Measurements from ENCODE around the gene TAF6L. TPM values are rescaled to one million over a fixed set of nuclear protein-coding genes. Genes with fewer than 3 reads are reported as not detected.

Gene TAF6L
- total RNA-seq, 1 donor from 2014 or later, result 18.8 TPM

DNA sequence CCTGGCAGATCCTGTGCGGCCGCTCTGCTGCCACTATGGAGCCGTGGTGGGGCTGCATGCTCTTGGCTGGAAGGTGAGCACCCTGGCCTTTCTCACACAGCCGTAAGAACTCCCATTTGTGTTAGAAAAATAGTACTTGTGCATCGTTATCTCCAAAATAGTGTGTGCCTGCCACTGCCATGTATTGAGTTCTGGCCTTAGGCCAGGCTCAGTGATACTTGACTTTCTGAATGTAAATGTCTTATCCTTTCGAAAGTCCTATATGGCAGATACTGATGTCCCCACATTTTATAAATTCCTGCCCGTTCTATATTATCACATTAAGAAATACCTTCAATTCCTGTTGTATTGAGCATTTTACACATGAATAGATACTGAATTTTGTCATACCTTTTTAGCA, 11.6 kb downstream of the TAF6L start:
- Mint-ChIP-seq H3K27me3 (ENCODE audit: low read depth) (no peaks in the 10 kb centered on the region), H3K4me3 (ENCODE audit: unreplicated experiment) (no peak overlapping the region), H3K4me1 (ENCODE audit: low read depth) (peaks cover 12% of the 10 kb centered on the region), H3K36me3 (ENCODE audit: low read depth) (peaks cover 14% of the 10 kb centered on the region), H3K27ac (ENCODE audit: unreplicated experiment) (no peak overlapping the region), H3K9me3 (ENCODE audit: low read depth) (no peaks in the 10 kb centered on the region)
- TF ChIP-seq, protein P1, sequence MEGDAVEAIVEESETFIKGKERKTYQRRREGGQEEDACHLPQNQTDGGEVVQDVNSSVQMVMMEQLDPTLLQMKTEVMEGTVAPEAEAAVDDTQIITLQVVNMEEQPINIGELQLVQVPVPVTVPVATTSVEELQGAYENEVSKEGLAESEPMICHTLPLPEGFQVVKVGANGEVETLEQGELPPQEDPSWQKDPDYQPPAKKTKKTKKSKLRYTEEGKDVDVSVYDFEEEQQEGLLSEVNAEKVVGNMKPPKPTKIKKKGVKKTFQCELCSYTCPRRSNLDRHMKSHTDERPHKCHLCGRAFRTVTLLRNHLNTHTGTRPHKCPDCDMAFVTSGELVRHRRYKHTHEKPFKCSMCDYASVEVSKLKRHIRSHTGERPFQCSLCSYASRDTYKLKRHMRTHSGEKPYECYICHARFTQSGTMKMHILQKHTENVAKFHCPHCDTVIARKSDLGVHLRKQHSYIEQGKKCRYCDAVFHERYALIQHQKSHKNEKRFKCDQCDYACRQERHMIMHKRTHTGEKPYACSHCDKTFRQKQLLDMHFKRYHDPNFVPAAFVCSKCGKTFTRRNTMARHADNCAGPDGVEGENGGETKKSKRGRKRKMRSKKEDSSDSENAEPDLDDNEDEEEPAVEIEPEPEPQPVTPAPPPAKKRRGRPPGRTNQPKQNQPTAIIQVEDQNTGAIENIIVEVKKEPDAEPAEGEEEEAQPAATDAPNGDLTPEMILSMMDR (IDR thresholded peaks at IDR 0.05), result no peak
- no peak for DNase-seq (ENCODE audit: low spot score)

DNA sequence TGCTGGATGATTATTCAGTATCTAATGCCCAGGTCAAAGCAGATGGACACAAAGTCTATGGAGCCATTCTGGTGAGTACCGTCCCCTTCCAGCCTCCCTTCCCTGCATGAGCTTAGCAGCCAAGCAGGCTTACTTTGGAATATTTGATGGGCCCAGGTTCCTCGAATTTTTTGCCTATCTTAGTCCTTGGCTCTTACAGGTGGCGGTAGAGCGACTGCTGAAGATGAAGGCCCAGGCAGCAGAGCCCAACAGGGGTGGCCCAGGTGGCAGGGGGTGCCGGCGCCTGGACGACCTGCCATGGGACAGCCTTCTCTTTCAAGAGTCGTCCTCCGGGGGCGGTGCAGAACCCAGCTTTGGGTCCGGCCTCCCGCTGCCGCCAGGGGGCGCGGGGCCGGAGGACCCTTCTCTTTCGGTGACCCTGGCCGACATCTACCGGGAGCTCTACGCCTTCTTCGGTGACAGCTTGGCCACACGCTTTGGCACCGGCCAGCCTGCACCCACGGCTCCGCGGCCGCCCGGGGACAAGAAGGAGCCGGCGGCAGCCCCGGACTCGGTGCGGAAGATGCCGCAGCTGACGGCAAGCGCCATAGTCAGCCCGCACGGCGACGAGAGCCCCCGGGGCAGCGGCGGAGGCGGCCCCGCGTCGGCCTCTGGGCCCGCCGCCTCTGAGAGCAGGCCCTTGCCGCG, 15.3 kb downstream of the TAF6L start:
- Mint-ChIP-seq H3K27me3 (ENCODE audit: low read depth) (no peaks in the 10 kb centered on the region), H3K27ac (ENCODE audit: unreplicated experiment) (peak overlapping the region; percentile 83), H3K36me3 (ENCODE audit: low read depth) (peaks cover 9% of the 10 kb centered on the region), H3K9me3 (ENCODE audit: low read depth) (no peaks in the 10 kb centered on the region), H3K4me1 (ENCODE audit: low read depth) (peaks cover 44% of the 10 kb centered on the region), H3K4me3 (ENCODE audit: unreplicated experiment) (peak overlapping the region; percentile 76)
- TF ChIP-seq, protein P1 (IDR thresholded peaks at IDR 0.05), result peak; percentile 85
- no peak for DNase-seq (ENCODE audit: low spot score)

DNA sequence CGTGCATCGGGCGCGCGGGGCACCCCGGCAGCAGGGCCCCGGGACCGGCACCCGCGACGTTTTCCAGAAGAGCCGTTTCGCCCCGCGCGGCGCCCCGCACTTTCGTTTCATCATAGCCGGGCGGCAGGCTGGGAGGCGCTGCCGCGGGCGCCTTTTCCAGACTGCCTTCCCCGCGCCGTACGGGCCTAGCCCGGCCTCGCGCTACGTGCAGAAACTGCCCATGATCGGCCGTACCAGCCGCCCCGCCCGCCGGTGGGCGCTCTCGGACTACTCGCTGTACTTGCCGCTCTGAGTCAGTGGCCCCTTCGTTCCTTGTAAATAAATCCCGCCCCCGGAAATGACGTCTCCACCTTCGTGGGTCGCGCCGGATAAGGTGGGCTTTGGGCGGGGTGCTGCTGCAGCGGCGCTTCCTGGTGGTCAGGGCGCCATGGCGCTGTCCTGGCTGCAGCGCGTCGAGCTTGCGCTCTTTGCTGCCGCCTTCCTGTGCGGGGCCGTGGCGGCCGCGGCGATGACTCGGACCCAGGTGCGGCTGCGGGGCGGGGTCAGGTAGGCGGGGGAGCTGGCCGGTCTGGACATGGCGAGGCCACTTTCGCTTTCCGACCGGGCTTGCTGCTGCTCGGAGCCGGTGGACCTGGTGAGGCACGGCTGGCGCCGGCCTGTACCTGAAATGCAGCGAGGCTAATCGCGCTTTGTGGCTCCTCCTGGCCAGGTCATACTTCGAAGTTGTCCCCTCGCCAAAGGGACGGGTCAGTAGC, 16.0 kb downstream of the TAF6L start, which contains the start of gene TMEM179B:
Gene TMEM179B, plus strand, starts transcription at position 398 of the 755 bp plus-strand sequence. Its CDS starts 30 bp downstream, at position 428.
- DNase-seq (ENCODE audit: low spot score), result peak; percentile 98
- TF ChIP-seq, protein P1 (IDR thresholded peaks at IDR 0.05), result peak; percentile 66
- H3K4me3 Mint-ChIP-seq (ENCODE audit: unreplicated experiment), result peak within 1 kb of the TSS; percentile 81
- peaks cover 10% of the 10 kb centered on the region for H3K36me3 Mint-ChIP-seq (ENCODE audit: low read depth)
- no peaks in the 10 kb centered on the region for H3K27me3 Mint-ChIP-seq (ENCODE audit: low read depth)
- peaks cover 47% of the 10 kb centered on the region for H3K4me1 Mint-ChIP-seq (ENCODE audit: low read depth)
- H3K9me3 Mint-ChIP-seq (ENCODE audit: low read depth), result no peaks in the 10 kb centered on the region
- peak within 1 kb of the TSS; percentile 96 for H3K27ac Mint-ChIP-seq (ENCODE audit: unreplicated experiment)

DNA sequence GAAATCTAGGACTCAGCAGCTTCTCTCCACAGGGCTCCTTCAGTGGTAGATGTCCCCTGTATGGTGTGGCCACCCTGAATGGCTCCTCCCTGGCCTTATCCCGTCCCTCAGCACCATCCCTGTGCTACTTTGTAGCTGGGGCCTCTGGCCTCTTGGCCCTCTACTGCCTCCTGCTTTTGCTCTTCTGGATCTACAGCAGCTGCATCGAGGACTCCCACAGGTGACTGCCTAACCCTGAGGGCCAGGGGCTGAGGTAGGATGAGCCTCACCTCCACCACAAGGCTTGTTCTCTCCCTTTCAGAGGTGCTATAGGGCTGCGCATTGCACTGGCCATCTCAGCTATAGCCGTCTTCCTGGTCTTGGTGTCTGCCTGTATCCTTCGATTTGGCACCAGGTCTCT, 17.8 kb downstream of the TAF6L start:
- peaks cover 54% of the 10 kb centered on the region for H3K4me1 Mint-ChIP-seq (ENCODE audit: low read depth)
- DNase-seq (ENCODE audit: low spot score), result no peak
- TF ChIP-seq, protein P1 (IDR thresholded peaks at IDR 0.05), result no peak
- H3K27me3 Mint-ChIP-seq (ENCODE audit: low read depth), result no peaks in the 10 kb centered on the region
- H3K27ac Mint-ChIP-seq (ENCODE audit: unreplicated experiment), result peak overlapping the region; percentile 76
- no peaks in the 10 kb centered on the region for H3K9me3 Mint-ChIP-seq (ENCODE audit: low read depth)
- H3K36me3 Mint-ChIP-seq (ENCODE audit: low read depth), result peaks cover 6% of the 10 kb centered on the region
- H3K4me3 Mint-ChIP-seq (ENCODE audit: unreplicated experiment), result peak overlapping the region; percentile 81

DNA sequence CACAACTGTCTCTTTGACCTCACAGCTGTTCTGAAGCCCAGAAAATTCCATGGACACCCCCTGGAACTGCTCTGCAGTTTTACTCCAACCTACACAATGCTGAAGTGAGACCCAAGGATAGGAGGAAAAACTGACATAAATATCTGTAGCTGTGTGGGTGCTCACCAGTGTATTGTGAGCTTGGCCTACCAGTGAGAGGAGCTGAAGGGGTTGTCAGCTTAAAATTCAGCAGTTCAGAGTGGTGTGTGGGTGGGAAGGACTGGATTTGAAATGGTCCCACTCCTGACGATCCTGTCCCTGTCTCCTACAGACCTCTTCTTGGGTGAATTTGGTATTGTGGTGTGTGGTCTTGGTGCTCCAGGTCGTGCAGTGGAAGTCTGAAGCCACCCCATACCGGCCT, 18.4 kb downstream of the TAF6L start:
- DNase-seq (ENCODE audit: low spot score), result no peak
- H3K9me3 Mint-ChIP-seq (ENCODE audit: low read depth), result no peaks in the 10 kb centered on the region
- H3K36me3 Mint-ChIP-seq (ENCODE audit: low read depth), result peaks cover 12% of the 10 kb centered on the region
- TF ChIP-seq, protein P1 (IDR thresholded peaks at IDR 0.05), result no peak
- no peak overlapping the region for H3K4me3 Mint-ChIP-seq (ENCODE audit: unreplicated experiment)
- H3K4me1 Mint-ChIP-seq (ENCODE audit: low read depth), result peaks cover 54% of the 10 kb centered on the region
- H3K27ac Mint-ChIP-seq (ENCODE audit: unreplicated experiment), result peak overlapping the region; percentile 76
- H3K27me3 Mint-ChIP-seq (ENCODE audit: low read depth), result no peaks in the 10 kb centered on the region
